ENCODE results near the gene RAN. TPM values are rescaled to one million over a fixed set of nuclear protein-coding genes. Genes with fewer than 3 reads are reported as not detected.

Gene RAN
- total RNA-seq, 1 experiment from 2014 or later: 894 TPM

DNA sequence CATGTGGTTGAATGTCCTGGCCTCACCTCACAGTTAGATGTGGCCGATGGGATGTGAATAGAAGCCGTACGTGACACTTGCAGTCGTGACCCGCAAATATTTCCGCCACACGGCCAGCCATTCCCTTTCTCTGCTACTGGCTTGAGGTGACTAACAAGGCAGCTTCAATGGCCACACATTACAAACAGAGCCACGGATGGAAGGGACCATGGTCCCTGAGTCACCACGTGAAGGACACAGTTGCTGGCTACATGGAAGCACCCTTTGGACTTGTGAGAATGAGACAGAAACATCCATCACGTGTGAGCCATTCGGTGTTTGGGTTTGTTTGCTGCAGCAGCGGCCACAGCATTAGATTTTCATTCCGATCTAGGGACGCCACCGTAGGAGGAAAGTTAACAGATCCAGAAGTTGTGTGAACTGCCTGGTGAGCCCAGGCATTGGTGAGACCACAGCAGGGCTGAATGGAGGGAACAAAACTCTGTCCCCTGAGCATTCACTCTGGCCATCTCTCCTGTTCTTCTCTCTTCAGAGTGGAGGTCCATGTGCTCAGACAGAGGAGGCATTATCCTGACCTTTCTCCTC is 48.3 kb downstream of the RAN start:
- no peaks in the 10 kb centered on the region for H3K9me2 ChIP-seq (ENCODE audit: insufficient read depth)
- H2AFZ ChIP-seq: no peak overlapping the region
- no peaks in the 10 kb centered on the region for H3F3A ChIP-seq (ENCODE audit: insufficient read depth, low read depth)
- no peak overlapping the region for H3K4me3 ChIP-seq
- POLR2A ChIA-PET (ENCODE audit: unreplicated experiment): no interaction called here
- peaks cover 96% of the 10 kb centered on the region for H3K27me3 ChIP-seq (ENCODE audit: insufficient read depth, low read depth)
- intact Hi-C loops (cut with micrococcal nuclease; ENCODE audit: unreplicated experiment): no loop called here
- no TSS peak for BruUV-seq (replicated peaks)
- no peak overlapping the region for H3K4me2 ChIP-seq
- no peaks in the 10 kb centered on the region for H4K20me1 ChIP-seq (ENCODE audit: insufficient read depth)
- TF ChIP-seq EZH2 (IDR thresholded peaks at IDR 0.05; ENCODE audit: low read depth): no peak
- TF ChIP-seq, protein P1, sequence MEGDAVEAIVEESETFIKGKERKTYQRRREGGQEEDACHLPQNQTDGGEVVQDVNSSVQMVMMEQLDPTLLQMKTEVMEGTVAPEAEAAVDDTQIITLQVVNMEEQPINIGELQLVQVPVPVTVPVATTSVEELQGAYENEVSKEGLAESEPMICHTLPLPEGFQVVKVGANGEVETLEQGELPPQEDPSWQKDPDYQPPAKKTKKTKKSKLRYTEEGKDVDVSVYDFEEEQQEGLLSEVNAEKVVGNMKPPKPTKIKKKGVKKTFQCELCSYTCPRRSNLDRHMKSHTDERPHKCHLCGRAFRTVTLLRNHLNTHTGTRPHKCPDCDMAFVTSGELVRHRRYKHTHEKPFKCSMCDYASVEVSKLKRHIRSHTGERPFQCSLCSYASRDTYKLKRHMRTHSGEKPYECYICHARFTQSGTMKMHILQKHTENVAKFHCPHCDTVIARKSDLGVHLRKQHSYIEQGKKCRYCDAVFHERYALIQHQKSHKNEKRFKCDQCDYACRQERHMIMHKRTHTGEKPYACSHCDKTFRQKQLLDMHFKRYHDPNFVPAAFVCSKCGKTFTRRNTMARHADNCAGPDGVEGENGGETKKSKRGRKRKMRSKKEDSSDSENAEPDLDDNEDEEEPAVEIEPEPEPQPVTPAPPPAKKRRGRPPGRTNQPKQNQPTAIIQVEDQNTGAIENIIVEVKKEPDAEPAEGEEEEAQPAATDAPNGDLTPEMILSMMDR (conservative IDR thresholded peaks at IDR 0.05): no peak
- no peaks in the 10 kb centered on the region; the same call in 1 of the 2 replicates for H3K9me3 ChIP-seq (ENCODE audit: insufficient read depth, low read depth)
- H3K79me2 ChIP-seq (ENCODE audit: low read depth): no peaks in the 10 kb centered on the region
- CTCF ChIA-PET: no interaction called here
- no peaks in the 10 kb centered on the region for H3K4me1 ChIP-seq (replicated peaks; ENCODE audit: insufficient read depth)
- no peak for DNase-seq
- H3K36me3 ChIP-seq (ENCODE audit: low read depth): no peaks in the 10 kb centered on the region
- H3K27ac ChIP-seq: no peak overlapping the region

DNA sequence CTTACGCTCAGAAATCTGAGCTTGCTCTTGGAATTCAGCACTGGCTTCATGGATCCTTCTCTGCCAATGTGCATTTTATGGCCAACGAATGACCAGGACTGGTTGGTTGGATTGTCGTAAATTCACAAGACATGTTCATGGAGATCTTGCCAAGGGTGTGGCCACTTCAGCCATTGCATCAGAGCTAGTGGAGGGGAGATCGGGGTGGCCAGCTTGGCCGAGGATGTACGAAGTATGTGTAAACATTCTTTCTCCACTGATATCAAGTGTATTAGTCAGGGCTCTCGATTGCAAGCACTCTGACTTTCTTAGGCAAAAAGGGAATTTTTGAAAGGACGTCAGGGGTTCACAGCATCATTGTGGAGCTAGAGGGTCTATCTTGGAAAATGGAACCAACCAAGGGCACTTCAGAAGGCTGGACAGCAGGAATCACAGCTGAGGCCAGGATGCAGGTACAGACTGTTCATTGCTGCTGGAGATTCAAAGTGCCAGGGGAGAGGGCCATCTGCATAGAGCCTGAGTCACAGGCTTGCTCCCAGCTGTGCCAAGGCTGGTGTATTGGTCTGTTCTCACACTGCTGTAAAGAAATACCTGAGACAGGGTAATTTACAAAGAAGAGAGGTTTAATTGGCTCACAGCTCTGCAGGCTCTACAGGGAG is 49.0 kb downstream of the RAN start:
- H3K79me2 ChIP-seq (ENCODE audit: low read depth): no peaks in the 10 kb centered on the region
- no peaks in the 10 kb centered on the region for H3F3A ChIP-seq (ENCODE audit: insufficient read depth, low read depth)
- H3K9me3 ChIP-seq (ENCODE audit: insufficient read depth, low read depth): no peaks in the 10 kb centered on the region; the same call in 1 of the 2 replicates
- no peak overlapping the region for H3K4me2 ChIP-seq
- TF ChIP-seq, protein P1 (conservative IDR thresholded peaks at IDR 0.05): no peak
- no peak for TF ChIP-seq EZH2 (IDR thresholded peaks at IDR 0.05; ENCODE audit: low read depth)
- no peak for DNase-seq
- no peak overlapping the region for H3K27ac ChIP-seq
- H3K36me3 ChIP-seq (ENCODE audit: low read depth): no peaks in the 10 kb centered on the region
- no peak overlapping the region for H3K4me3 ChIP-seq
- H3K9me2 ChIP-seq (ENCODE audit: insufficient read depth): no peaks in the 10 kb centered on the region
- no peaks in the 10 kb centered on the region for H4K20me1 ChIP-seq (ENCODE audit: insufficient read depth)
- no TSS peak for BruUV-seq (replicated peaks)
- ChIA-PET CTCF (no interaction called here), POLR2A (ENCODE audit: unreplicated experiment) (no interaction called here)
- H2AFZ ChIP-seq: no peak overlapping the region
- H3K27me3 ChIP-seq (ENCODE audit: insufficient read depth, low read depth): peaks cover 98% of the 10 kb centered on the region
- no peaks in the 10 kb centered on the region for H3K4me1 ChIP-seq (replicated peaks; ENCODE audit: insufficient read depth)
- intact Hi-C loops (cut with micrococcal nuclease; ENCODE audit: unreplicated experiment): no loop called here

DNA sequence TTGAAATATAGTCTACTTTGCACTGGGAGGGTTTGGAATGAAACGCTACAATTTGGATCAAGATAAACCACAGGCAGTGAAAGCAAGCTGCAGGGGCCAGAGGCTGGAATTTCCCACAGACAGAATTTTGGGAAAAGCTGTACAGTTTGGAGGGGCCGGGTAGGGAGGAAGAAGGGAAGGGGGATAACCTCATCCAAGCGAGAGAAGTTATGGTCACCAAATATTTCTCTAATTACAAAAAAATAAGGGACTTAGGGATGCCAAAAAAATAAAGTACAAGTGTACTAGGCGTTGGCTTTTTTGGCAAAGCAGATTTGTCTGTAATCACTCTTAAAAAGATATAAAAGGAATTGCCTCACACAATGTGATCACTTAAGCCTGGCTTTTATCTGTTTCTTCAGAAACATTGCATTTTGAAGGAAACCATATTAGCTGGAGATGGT is 50.7 kb downstream of the RAN start:
- Histone ChIP-seq H3K4me3 (no peak overlapping the region), H3K27me3 (ENCODE audit: insufficient read depth, low read depth) (peaks cover 98% of the 10 kb centered on the region), H3K36me3 (ENCODE audit: low read depth) (no peaks in the 10 kb centered on the region), H4K20me1 (ENCODE audit: insufficient read depth) (no peaks in the 10 kb centered on the region), H3K4me1 (replicated peaks; ENCODE audit: insufficient read depth) (no peaks in the 10 kb centered on the region), H3K9me2 (ENCODE audit: insufficient read depth) (no peaks in the 10 kb centered on the region), H3K9me3 (ENCODE audit: insufficient read depth, low read depth) (no peaks in the 10 kb centered on the region; the same call in 1 of the 2 replicates), H3F3A (ENCODE audit: insufficient read depth, low read depth) (no peaks in the 10 kb centered on the region), H3K4me2 (no peak overlapping the region), H2AFZ (no peak overlapping the region), H3K27ac (no peak overlapping the region), H3K79me2 (ENCODE audit: low read depth) (no peaks in the 10 kb centered on the region)
- DNase-seq: no peak
- ChIA-PET CTCF (no interaction called here), POLR2A (ENCODE audit: unreplicated experiment) (no interaction called here)
- intact Hi-C loops (cut with micrococcal nuclease; ENCODE audit: unreplicated experiment): no loop called here
- no TSS peak for BruUV-seq (replicated peaks)
- TF ChIP-seq, protein P1 (conservative IDR thresholded peaks at IDR 0.05): no peak
- no peak for TF ChIP-seq EZH2 (IDR thresholded peaks at IDR 0.05; ENCODE audit: low read depth)
